Effector memory CD4-positive, alpha-beta T cell (primary cell): ENCODE measurements around the gene LRRC8B.

Experiments used
- DNase-seq, 3 donors: peaks; one replicate each; pipeline ENCODE4 v3.0.0-alpha.2; 2020
- H3K27ac ChIP-seq: 2 replicates; pipeline ENCODE4 v1.7.0; 2013; ENCODE audit warnings: mild to moderate bottlenecking, low read length, moderate library complexity; ENCODE audit not compliant: insufficient read depth, poor library complexity, severe bottlenecking
- H3K27me3 ChIP-seq: replicated peaks from 2 replicates; pipeline ENCODE4 v1.7.0; 2013; ENCODE audit warnings: mild to moderate bottlenecking, low read length; ENCODE audit not compliant: insufficient read depth, control insufficient read depth, poor library complexity, severe bottlenecking
- H3K36me3 ChIP-seq: 2 replicates; pipeline ENCODE4 v1.7.0; 2013; ENCODE audit warnings: mild to moderate bottlenecking, low read length, moderate library complexity; ENCODE audit not compliant: control insufficient read depth, insufficient read depth
- H3K4me1 ChIP-seq: 2 replicates; pipeline ENCODE4 v1.7.0; 2013; ENCODE audit warnings: low read length, mild to moderate bottlenecking; ENCODE audit not compliant: control insufficient read depth, insufficient read depth, poor library complexity, severe bottlenecking
- H3K4me3 ChIP-seq: 2 replicates; pipeline ENCODE4 v1.7.0; 2013; ENCODE audit warnings: low read length, low read depth, mild to moderate bottlenecking; ENCODE audit not compliant: insufficient read depth, poor library complexity, severe bottlenecking
- H3K9me3 ChIP-seq: 2 replicates; pipeline ENCODE4 v1.7.0; 2013; ENCODE audit warnings: mild to moderate bottlenecking, low read length, moderate library complexity; ENCODE audit not compliant: control insufficient read depth

Gene LRRC8B

DNA sequence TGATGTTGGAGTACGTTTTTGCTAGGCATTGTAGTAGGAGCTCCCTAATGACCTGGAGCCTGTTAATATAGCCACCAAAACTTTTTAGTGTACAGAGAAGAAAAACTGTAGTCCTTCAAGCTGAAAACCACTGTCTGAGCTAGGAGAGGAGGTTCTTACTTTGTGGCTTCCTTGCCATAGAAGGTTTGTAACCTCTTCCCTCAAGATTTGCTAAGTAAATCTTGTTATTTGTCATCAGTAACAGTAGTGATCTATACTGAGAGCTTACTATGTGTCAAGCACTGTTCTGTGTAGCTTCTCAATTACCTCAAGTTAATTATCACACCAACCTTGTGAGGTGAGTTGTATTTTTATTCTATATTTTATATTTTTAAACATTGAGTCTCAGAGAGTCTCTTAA lies 87.1 kb downstream of the LRRC8B start:
- DNase-seq, result no peak
- Histone ChIP-seq H3K4me3 (no peak overlapping the region), H3K4me1 (peaks cover 52% of the 10 kb centered on the region), H3K27ac (peak overlapping the region; percentile 91), H3K27me3 (no peaks in the 10 kb centered on the region), H3K36me3 (no peaks in the 10 kb centered on the region), H3K9me3 (no peaks in the 10 kb centered on the region)

DNA sequence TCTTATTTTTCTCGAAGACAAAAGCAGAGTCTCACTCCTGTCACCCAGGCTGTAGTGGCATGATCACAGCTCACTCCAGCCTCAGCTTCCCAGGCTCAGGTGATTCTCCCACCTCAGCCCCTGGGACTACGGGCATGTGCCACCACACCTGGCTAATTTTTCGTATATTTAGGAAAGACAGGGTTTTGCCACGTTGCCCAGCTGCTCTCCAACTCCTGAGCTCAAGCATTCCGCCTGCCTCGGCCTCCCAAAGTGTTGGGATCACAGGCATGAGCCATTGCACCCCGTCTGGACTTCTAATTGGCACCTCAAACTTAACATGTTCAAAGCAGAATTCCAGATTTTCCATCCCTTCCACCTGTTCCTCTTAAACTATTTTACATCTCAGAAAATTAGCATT lies 89.3 kb downstream of the LRRC8B start:
- Histone ChIP-seq H3K27ac (no peak overlapping the region), H3K36me3 (peaks cover 6% of the 10 kb centered on the region), H3K4me3 (no peak overlapping the region), H3K4me1 (peaks cover 38% of the 10 kb centered on the region), H3K9me3 (peaks cover 5% of the 10 kb centered on the region), H3K27me3 (no peaks in the 10 kb centered on the region)
- no peak for DNase-seq

DNA sequence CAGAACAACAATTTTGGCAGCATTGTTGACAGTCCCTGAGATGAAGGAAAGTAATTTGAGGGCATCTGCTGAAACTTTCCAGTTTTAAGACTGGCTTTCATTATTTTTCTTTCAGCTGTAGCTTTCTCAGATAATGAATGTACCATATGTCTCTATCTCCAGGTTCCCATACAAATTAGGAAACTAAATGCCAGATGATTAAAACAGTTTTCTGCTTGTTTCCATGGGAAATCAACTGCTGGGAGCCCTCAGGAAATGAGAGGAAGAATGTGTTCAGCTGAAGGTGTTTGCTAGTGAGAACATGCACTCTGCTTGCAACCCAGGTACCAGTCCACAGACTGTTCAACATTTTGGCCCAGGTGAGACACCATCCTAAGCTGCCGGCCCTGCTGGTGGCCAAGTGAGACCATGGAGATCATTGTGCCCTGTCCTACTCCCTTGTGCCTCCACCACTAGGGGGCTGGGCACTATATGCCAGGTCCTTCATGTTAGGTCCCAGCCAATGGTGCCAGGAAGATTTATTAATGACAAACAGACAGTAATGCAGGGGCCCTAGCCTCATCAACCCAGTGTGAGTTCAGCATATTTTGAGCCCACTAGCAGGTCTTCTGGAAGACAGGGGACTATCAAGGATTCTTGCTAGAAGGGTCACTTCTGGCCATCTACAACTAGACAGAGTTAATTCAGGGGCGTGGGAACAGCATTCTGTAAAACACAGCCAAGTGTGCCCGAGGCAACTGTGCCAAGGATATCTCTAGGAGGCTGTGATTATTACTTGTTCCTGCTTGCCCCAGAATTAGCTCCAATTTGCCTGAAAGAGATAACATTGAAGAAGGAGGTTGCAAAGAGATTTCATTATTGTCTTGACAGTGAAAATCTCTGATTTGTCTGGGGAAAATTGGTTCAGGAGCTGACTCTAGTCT lies 91.3 kb downstream of the LRRC8B start:
- DNase-seq, result no peak
- Histone ChIP-seq H3K27me3 (no peaks in the 10 kb centered on the region), H3K27ac (no peak overlapping the region), H3K36me3 (peaks cover 6% of the 10 kb centered on the region), H3K4me1 (peaks cover 18% of the 10 kb centered on the region), H3K4me3 (no peak overlapping the region), H3K9me3 (peaks cover 5% of the 10 kb centered on the region)

DNA sequence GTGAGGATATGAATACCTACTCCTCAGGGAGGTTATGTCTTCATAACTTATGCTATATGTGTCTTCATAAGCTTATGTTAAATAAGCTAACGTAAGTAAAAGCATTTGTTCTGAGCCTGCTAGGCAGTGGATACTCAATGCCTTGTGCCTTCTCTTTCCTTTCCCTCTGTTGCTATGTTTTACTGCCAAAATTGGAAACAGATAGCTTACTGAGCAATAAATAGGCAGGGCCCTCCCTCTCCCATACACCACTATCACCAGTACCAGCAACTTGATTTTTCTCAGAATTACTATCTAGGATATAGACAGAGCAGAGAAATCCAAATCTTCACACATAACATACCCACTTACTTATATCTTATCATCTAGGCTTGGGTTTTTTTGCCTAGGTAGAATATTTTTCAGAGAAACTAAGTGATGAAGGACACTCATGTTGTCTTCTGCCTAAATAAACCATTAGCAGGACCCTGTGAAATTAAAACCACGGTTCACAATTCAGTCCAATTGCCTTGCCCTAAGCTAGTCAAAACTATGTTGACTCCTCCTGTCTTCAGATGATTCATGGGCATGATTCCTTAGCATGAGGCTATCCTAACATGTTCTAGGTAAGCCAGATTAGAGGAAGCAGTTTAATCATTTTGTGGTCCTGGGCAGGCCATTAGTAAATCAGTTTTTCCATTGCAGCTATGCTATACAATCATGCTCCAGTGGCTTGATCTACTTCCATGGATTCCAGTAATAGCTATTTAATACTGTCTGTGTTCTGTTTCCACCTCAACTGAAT lies 92.4 kb downstream of the LRRC8B start:
- Histone ChIP-seq H3K4me3 (no peak overlapping the region), H3K36me3 (peaks cover 6% of the 10 kb centered on the region), H3K27ac (no peak overlapping the region), H3K4me1 (peaks cover 10% of the 10 kb centered on the region), H3K27me3 (no peaks in the 10 kb centered on the region), H3K9me3 (peaks cover 5% of the 10 kb centered on the region)
- DNase-seq, result no peak

- peaks cover 5% of the 10 kb centered on the region for H3K9me3 ChIP-seq
- H3K36me3 ChIP-seq, result peaks cover 6% of the 10 kb centered on the region
- no peaks in the 10 kb centered on the region for H3K27me3 ChIP-seq
- DNase-seq, result no peak
- H3K4me1 ChIP-seq, result no peaks in the 10 kb centered on the region
- H3K4me3 ChIP-seq, result no peak overlapping the region
- no peak overlapping the region for H3K27ac ChIP-seq
Observed at GRCh38 chr1:89620664-89621063, 96.0 kb downstream of the LRRC8B start.

DNA sequence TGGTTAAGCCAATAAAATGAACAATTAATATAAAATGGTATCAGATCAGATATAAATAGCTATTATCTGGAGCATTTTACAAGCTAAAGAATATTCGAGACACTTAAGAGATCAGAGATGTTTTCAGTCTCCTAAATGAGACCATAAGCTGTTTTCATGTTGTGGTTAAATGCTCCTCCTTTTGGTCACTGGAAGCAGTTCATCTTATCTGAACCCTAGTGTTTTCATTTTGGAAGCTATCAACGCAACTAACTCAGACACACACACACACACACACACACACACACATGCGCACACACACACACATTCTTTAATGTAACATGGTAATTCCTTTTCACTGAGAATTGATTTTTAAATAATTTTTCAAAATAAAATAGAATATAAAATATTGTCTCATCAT lies 98.3 kb downstream of the LRRC8B start:
- no peak overlapping the region for H3K4me3 ChIP-seq
- H3K4me1 ChIP-seq, result peaks cover 9% of the 10 kb centered on the region
- no peaks in the 10 kb centered on the region for H3K27me3 ChIP-seq
- H3K27ac ChIP-seq, result no peak overlapping the region
- H3K36me3 ChIP-seq, result peaks cover 5% of the 10 kb centered on the region
- DNase-seq, result no peak
- peaks cover 2% of the 10 kb centered on the region for H3K9me3 ChIP-seq

DNA sequence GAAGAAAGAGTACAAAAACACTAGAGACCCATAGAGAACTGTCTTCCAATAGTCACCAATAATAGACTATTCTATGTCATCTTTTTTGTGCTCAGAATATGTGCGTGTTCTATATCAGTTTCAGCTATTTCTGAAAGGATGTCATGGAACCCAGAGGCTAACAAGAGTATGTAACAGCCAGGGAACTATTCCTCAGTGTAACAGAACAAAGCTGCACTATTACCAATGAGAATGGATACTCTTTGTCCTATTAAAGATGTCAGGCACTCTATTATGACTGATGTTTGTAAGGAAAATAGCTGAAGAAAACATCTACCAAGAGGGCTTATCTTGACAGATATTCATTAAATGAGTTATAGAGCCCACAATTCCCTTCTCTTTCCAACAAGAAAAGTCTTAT lies 99.7 kb downstream of the LRRC8B start:
- no peak for DNase-seq
- Histone ChIP-seq H3K4me1 (peaks cover 17% of the 10 kb centered on the region), H3K36me3 (no peaks in the 10 kb centered on the region), H3K4me3 (no peak overlapping the region), H3K27ac (no peak overlapping the region), H3K9me3 (no peaks in the 10 kb centered on the region), H3K27me3 (no peaks in the 10 kb centered on the region)

GRCh38 chr1:89624715-89625323 lies 100.2 kb downstream of the LRRC8B start:
- Histone ChIP-seq H3K4me1 (peaks cover 17% of the 10 kb centered on the region), H3K4me3 (no peak overlapping the region), H3K36me3 (no peaks in the 10 kb centered on the region), H3K27me3 (no peaks in the 10 kb centered on the region), H3K27ac (no peak overlapping the region), H3K9me3 (no peaks in the 10 kb centered on the region)
- DNase-seq, result no peak

- H3K4me1 ChIP-seq, result peaks cover 43% of the 10 kb centered on the region
- H3K27ac ChIP-seq, result peak overlapping the region; percentile 75
- no peaks in the 10 kb centered on the region for H3K27me3 ChIP-seq
- no peak overlapping the region for H3K4me3 ChIP-seq
- H3K9me3 ChIP-seq, result no peaks in the 10 kb centered on the region
- H3K36me3 ChIP-seq, result no peaks in the 10 kb centered on the region
- DNase-seq, result no peak
Observed at GRCh38 chr1:89627596-89627962, 103.0 kb downstream of the LRRC8B start.

- Histone ChIP-seq H3K4me1 (peaks cover 43% of the 10 kb centered on the region), H3K9me3 (no peaks in the 10 kb centered on the region), H3K4me3 (no peak overlapping the region), H3K27ac (peak overlapping the region; percentile 39), H3K27me3 (no peaks in the 10 kb centered on the region), H3K36me3 (no peaks in the 10 kb centered on the region)
- DNase-seq, result no peak
Observed at GRCh38 chr1:89629146-89629545, 104.5 kb downstream of the LRRC8B start.
